ENCODE data around the gene MANBA.

- no peak for TF ChIP-seq CTCF (IDR thresholded peaks at IDR 0.05; ENCODE audit: insufficient read depth, low read depth, low read length)
- no peak for TF ChIP-seq EZH2 (IDR thresholded peaks at IDR 0.05; ENCODE audit: insufficient read depth, low read length)
These were observed 82.7 kb downstream of the MANBA start for GRCh38 chr4:102678107-102678506.

All from astrocyte (in vitro differentiated cells and primary cell).